ENCODE measurements around the gene PLXDC1.

PLXDC1 gene

GRCh38 chr17:39014795-39015545 is 136.5 kb downstream of the PLXDC1 start:
- no peak for TF ChIP-seq CTCF (IDR thresholded peaks at IDR 0.05)
- no peak overlapping the region for H3K4me3 ChIP-seq
- H3K4me1 ChIP-seq = no peaks in the 10 kb centered on the region
- H3K27ac ChIP-seq = no peak overlapping the region
- no peak for DNase-seq
- no peaks in the 10 kb centered on the region for H3K27me3 ChIP-seq
- intact Hi-C loops (cut with DNase I; ENCODE audit: low total_unique reads) = no loop called here
- no peaks in the 10 kb centered on the region for H3K9me3 ChIP-seq
- H3K36me3 ChIP-seq = no peaks in the 10 kb centered on the region

- H3K36me3 ChIP-seq = no peaks in the 10 kb centered on the region
- no peak overlapping the region for H3K27ac ChIP-seq
- no peak overlapping the region for H3K4me3 ChIP-seq
- no peaks in the 10 kb centered on the region for H3K9me3 ChIP-seq
- no peaks in the 10 kb centered on the region for H3K4me1 ChIP-seq
- TF ChIP-seq CTCF (IDR thresholded peaks at IDR 0.05) = no peak
- intact Hi-C loops (cut with DNase I; ENCODE audit: low total_unique reads) = no loop called here
- no peaks in the 10 kb centered on the region for H3K27me3 ChIP-seq
- DNase-seq = no peak
Measured at GRCh38 chr17:39014044-39014794, 137.2 kb downstream of the PLXDC1 start.

Data from tibial artery (tissue), 4 donors.